HTERT RPE-1 (cell line): ENCODE data around the gene PDE12.
"Not testable (repeated sequence)": the region's sequence is repeated elsewhere in the genome, so short reads cannot be mapped to it uniquely, and the experiment has no call there.

ENCODE experiments used
- in situ Hi-C: fragments of 300-500 bp; cut with MboI; formaldehyde crosslinking; loops from 4 replicates; pipeline ENCODE4 v1.14.3; 2020; ENCODE audit warnings: low sequenced_read_pairs

PDE12 gene

GRCh38 chr3:57586778-57587177 lies 30.7 kb downstream of the PDE12 start:
- in situ Hi-C loops = no loop called here

DNA sequence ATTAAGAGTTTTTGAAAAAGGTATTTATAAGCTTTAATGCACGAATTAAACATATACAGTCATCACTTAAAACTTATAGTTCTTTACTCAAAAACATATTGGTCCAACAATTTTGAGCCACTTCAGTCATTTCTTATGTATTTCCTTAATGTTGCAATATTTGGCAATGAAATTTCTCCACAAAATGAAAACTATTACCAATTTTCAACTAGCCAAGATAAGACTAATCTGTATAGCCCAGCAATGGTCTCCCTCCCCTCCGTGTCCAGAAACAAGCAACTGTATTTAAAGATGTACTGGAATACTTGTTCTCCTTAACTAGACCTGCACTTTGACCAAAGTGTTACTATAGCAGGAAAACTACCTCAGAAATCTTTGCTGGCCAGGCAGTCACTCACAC lies 31.8 kb downstream of the PDE12 start:
- in situ Hi-C loops = no loop called here

DNA sequence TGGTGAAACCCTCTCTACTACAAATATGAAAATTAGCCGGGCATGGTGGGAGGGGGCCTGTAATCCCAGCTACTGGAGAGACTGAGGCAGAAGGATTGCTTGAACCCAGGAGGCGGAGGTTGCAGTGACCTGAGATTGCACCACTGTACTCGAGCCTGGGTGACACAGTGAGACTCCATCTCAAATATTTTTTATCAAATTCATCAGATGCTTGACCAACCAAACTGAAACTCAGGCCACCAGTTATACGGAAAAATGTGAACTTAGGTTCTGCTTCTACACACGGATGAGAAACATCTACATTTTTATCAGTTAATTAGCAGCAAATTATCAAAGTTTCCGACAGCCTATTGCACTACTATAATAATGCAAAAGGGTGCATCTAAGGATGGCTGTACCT lies 36.2 kb downstream of the PDE12 start:
- in situ Hi-C loops = no loop called here

- in situ Hi-C loops = no loop called here
These were observed 38.1 kb downstream of the PDE12 start for GRCh38 chr3:57594144-57594543.

DNA sequence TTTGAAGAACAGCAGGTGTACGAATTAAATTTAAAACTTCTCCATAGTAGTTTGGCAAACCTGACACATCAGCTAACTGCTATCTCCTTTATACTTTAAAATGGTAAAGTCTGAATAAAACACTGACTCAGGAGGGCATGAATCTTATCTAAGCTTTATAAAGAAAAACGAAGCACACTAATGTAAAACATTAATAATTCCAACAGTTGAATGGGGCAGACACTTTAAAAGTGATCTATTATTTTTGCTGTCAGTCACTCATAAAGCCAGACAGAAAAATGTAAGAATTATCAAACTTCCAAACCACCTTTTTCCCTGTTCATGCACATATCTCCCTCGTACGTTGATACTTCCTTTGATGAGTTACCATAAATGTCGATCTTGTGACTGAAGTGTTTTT lies 38.5 kb downstream of the PDE12 start:
- in situ Hi-C loops = no loop called here

DNA sequence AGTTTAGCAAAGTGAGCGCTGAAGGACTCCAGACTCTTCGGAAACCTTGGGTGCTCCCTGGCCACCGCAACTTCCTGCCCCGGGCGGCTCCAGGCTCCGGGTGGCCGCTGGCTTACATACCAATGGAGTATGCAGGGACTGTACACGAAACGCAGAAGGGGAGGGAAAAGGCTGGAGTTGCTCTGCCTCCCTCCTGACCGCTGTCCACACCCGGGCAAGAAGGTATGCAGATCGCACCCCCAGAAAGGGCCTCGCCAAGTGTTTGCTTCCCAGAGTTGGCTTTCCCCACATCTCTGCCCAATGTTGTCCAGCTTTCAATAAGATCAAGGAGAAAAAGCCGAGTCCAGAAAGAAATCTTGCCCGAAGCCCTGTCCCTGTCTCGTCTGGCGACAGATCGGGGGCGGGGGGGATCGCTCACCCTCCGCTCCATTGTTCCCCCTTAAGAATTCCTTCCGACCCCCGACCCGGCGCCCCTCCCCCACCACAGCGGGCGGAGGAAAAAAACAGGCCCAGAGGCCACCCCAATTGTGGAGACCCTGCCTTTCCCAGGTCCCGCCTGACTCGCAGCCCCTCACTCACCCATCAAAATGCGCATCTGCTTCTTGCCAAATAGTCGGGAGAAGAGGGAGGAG lies 40.5 kb downstream of the PDE12 start:
- in situ Hi-C loops = no loop called here

GRCh38 chr3:57597127-57597923 lies 41.3 kb downstream of the PDE12 start, which contains the start of gene ARF4:
Gene ARF4, minus strand, starts transcription at chr3:57597344. Its CDS starts 204 bp downstream, at chr3:57597140.
- in situ Hi-C loops = no loop called here

DNA sequence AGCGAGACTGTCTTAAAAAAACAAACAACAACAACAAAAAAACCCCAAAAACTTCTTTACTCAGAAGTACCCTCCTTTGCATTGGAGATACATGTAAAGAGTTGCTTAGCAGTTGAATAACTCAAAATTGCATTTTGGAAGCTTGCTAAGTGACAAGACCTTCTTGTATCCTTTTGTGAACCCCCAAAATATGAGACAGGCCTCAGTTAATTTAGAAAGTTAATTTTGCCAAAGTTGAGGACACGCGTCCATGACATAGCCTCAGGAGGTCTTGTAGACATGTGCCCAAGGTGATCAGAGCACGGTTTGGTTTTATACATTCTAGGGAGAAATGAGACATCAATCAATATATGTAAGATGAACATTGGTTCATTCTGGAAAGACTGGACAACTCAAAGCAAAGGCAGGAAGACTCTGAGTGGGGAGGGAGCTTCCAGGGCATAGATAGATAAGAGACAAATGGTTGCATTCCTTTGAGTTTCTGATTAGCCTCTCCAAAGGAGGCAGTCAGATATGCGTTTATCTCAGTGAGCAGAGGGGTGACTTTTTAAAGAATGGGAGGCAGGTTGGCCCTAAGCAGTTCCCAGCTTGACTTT lies 42.8 kb downstream of the PDE12 start:
- in situ Hi-C loops = no loop called here

GRCh38 chr3:57600195-57600594 lies 44.1 kb downstream of the PDE12 start:
- in situ Hi-C loops = no loop called here

- in situ Hi-C loops = no loop called here
These were observed 48.9 kb downstream of the PDE12 start for GRCh38 chr3:57604971-57605370.

GRCh38 chr3:57605683-57606082 lies 49.6 kb downstream of the PDE12 start:
- in situ Hi-C loops = no loop called here

GRCh38 chr3:57611870-57612269 lies 55.8 kb downstream of the PDE12 start:
- in situ Hi-C loops = not testable (repeated sequence)

DNA sequence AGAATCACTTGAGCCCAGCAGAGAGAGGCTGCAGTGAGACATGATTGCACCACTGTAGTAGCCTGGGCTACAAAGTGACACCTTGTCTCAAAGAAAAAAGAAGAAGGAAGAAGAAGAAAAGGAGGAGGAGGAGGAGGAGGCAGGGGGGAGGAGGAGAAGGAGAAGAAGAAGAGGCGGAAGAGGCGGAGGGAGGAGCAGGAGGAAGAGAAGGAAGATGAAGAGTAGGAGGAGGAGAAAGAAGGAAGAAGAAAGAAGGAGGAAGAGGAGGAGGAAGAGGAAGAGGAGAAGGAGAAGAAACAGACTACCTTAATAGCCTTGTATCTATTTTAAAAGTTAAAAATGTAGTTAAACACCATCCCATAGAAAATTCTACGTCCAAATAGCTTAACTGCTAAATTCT lies 60.2 kb downstream of the PDE12 start:
- in situ Hi-C loops = no loop called here
